Measurements from ENCODE around the gene MRFAP1L1. TPM values are rescaled to one million over a fixed set of nuclear protein-coding genes. Genes with fewer than 3 reads are reported as not detected.
"Not testable (repeated sequence)": the region's sequence is repeated elsewhere in the genome, so short reads cannot be mapped to it uniquely, and the experiment has no call there.

MRFAP1L1 gene
- polyA plus RNA-seq, 2 donors = 47.1 to 54.9 TPM

DNA sequence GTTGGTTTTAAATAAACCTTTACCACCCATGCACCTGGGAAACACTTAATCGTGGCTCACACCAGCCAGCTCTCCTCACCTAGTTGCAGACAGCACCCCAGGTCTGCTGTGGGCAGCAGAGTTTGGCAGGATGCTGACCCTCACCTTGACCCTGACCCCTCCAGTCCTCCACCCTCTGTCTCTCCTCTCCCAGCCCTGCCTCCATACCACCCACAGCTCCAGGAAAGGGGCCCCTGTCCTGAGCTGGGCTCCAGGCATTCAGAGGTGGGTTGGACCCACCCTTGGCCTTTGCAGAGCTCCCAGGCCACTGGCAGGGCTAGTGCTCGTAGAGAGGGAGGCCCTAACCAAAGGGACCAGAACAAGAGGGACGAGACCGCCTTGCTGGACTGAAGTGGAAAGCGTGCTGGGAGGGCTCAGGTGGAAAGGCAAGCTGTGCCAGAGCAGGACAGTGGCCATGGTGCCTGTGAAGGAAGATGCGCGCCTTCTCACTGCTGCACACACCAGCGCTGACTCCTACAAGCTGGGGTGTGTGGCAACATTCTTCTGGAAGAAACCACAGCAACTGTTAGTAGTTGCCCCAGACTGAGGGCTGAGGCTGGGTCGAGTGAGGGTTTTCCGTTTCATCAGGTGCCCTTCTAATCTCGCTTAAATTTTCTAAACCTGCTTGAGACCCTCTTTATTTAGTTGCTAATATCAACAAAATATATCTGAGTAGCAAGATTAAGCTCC lies 26.6 kb downstream of the MRFAP1L1 start:
- Histone ChIP-seq H3K4me1 (ENCODE audit: control insufficient read depth in 2 of 2, insufficient read depth in 2 of 2, low read length in 1 of 2) (peaks cover 4% of the 10 kb centered on the region in 2 donors), H3K4me3 (ENCODE audit: low read depth in 1 of 2, low read length in 2 of 2) (no peak overlapping the region)

DNA sequence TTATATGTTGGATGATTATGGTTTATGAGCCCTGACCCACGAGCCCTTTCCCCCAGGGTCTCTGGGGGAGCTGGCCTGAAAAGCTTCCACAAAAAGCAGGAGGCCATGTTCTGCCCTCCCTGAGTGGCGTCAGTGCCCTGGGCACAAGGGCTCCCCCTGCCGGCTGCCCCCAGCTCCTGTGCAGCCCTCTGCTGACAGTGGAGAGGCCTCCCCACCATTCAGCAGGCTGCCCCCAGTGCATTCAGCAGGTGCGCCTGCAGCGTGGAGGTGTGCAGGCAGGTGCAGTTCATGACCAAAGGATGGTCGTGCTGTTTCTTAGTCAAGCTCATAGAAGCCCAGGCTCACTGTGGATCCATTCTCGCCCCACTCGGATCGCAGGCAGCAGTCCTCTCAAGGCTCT lies 28.5 kb downstream of the MRFAP1L1 start:
- WGBS, 2 donors = 86 to 87% methylated on average over 9 of the region's 9 CpGs
- Histone ChIP-seq H3K27me3 (ENCODE audit: control insufficient read depth in 1 of 2, insufficient read depth in 2 of 2, low read length in 2 of 2) (no peaks in the 10 kb centered on the region), H3K4me3 (ENCODE audit: low read depth in 1 of 2, low read length in 2 of 2) (no peak overlapping the region), H3K36me3 (ENCODE audit: control insufficient read depth in 2 of 2, insufficient read depth in 2 of 2, low read length in 1 of 2) (peaks cover 0 to 7% of the 10 kb centered on the region in 2 donors), H3K27ac (ENCODE audit: low read depth in 2 of 2, low read length in 1 of 2) (no peak overlapping the region), H3K9me3 (ENCODE audit: control insufficient read depth in 2 of 2, insufficient read depth in 1 of 2, low read depth in 1 of 2, low read length in 1 of 2) (peaks cover 0 to 3% of the 10 kb centered on the region in 2 donors), H3K4me1 (ENCODE audit: control insufficient read depth in 2 of 2, insufficient read depth in 2 of 2, low read length in 1 of 2) (peaks cover 4 to 6% of the 10 kb centered on the region in 2 donors)

More for the DNA sequence above, 26.6 kb downstream of the MRFAP1L1 start:
- Histone ChIP-seq H3K36me3 (ENCODE audit: control insufficient read depth in 2 of 2, insufficient read depth in 2 of 2, low read length in 1 of 2) (peaks cover 0 to 4% of the 10 kb centered on the region in 2 donors), H3K27ac (ENCODE audit: low read depth in 2 of 2, low read length in 1 of 2) (no peak overlapping the region), H3K9me3 (ENCODE audit: control insufficient read depth in 2 of 2, insufficient read depth in 1 of 2, low read depth in 1 of 2, low read length in 1 of 2) (peaks cover 0 to 3% of the 10 kb centered on the region in 2 donors), H3K27me3 (ENCODE audit: control insufficient read depth in 1 of 2, insufficient read depth in 2 of 2, low read length in 2 of 2) (no peaks in the 10 kb centered on the region)
- WGBS, 2 donors = 76 to 83% methylated on average over 11 of the region's 11 CpGs

GRCh38 chr4:6680372-6681034 lies 29.2 kb downstream of the MRFAP1L1 start:
- H3K4me1 ChIP-seq (ENCODE audit: control insufficient read depth in 2 of 2, insufficient read depth in 2 of 2, low read length in 1 of 2) = peaks cover 6 to 12% of the 10 kb centered on the region in 2 donors
- H3K27ac ChIP-seq (ENCODE audit: low read depth in 2 of 2, low read length in 1 of 2) = no peak overlapping the region
- H3K4me3 ChIP-seq (ENCODE audit: low read depth in 1 of 2, low read length in 2 of 2) = no peak overlapping the region
- H3K9me3 ChIP-seq (ENCODE audit: control insufficient read depth in 2 of 2, insufficient read depth in 1 of 2, low read depth in 1 of 2, low read length in 1 of 2) = peaks cover 0 to 3% of the 10 kb centered on the region in 2 donors
- WGBS, 2 donors = 86 to 89% methylated on average over 9 to 10 of the region's 10 CpGs
- H3K36me3 ChIP-seq (ENCODE audit: control insufficient read depth in 2 of 2, insufficient read depth in 2 of 2, low read length in 1 of 2) = peaks cover 0 to 9% of the 10 kb centered on the region in 2 donors
- H3K27me3 ChIP-seq (ENCODE audit: control insufficient read depth in 1 of 2, insufficient read depth in 2 of 2, low read length in 2 of 2) = no peaks in the 10 kb centered on the region

DNA sequence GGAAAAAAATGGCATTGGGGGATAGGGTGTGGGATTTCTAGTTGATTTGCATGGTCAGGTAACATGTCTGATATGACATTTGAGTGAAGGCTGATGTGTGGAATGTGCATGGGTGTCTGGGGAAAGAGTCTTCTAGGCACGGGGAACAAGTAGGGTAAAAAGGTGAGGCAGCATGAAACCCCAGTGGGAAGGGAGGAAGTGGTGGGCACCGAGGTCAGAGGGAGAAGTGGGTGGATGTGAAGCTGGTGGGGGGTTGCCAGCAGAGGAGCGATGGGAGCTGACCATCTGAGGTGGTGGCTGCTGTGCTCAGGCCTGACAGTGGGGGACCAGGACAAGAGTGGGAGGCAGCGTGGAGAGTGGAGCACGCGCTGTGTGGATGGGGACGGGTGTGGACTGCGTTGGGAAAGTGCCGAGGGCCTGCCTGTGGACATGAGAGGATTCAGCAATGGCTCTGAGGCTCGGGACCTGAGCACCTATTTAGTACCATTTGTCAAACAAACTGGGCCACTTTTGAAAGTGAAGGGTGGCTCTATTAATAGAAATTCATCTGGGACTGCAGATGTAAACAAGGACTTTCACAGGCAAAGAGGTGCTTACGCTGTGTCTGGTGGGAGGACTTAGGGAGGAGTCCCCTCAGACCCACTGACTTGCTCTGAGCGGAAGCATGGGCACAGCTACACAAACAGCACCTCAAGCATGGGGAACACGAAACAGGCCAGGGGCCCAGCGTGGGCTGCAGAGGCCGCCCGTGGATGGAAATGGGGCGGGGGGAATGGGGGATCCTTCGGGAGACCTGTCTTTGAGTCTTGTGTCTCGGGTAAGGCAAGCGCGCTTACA lies 32.7 kb downstream of the MRFAP1L1 start:
- 84 to 86% methylated on average over 21 of the region's 21 CpGs for WGBS, 2 donors
- H3K9me3 ChIP-seq (ENCODE audit: control insufficient read depth in 2 of 2, insufficient read depth in 1 of 2, low read depth in 1 of 2, low read length in 1 of 2) = peaks cover 0 to 3% of the 10 kb centered on the region in 2 donors
- peaks cover 6 to 12% of the 10 kb centered on the region in 2 donors for H3K4me1 ChIP-seq (ENCODE audit: control insufficient read depth in 2 of 2, insufficient read depth in 2 of 2, low read length in 1 of 2)
- H3K4me3 ChIP-seq (ENCODE audit: low read depth in 1 of 2, low read length in 2 of 2) = no peak overlapping the region
- H3K27me3 ChIP-seq (ENCODE audit: control insufficient read depth in 1 of 2, insufficient read depth in 2 of 2, low read length in 2 of 2) = no peaks in the 10 kb centered on the region
- peaks cover 0 to 9% of the 10 kb centered on the region in 2 donors for H3K36me3 ChIP-seq (ENCODE audit: control insufficient read depth in 2 of 2, insufficient read depth in 2 of 2, low read length in 1 of 2)
- no peak overlapping the region for H3K27ac ChIP-seq (ENCODE audit: low read depth in 2 of 2, low read length in 1 of 2)

GRCh38 chr4:6674500-6675149 lies 35.0 kb downstream of the MRFAP1L1 start:
- Histone ChIP-seq H3K9me3 (ENCODE audit: control insufficient read depth in 2 of 2, insufficient read depth in 1 of 2, low read depth in 1 of 2, low read length in 1 of 2) (no peaks in the 10 kb centered on the region), H3K4me3 (ENCODE audit: low read depth in 1 of 2, low read length in 2 of 2) (peak overlapping the region; percentile 67 to 75), H3K27ac (ENCODE audit: low read depth in 2 of 2, low read length in 1 of 2) (peak overlapping the region; percentile 75 to 93), H3K36me3 (ENCODE audit: control insufficient read depth in 2 of 2, insufficient read depth in 2 of 2, low read length in 1 of 2) (peaks cover 0 to 5% of the 10 kb centered on the region in 2 donors), H3K27me3 (ENCODE audit: control insufficient read depth in 1 of 2, insufficient read depth in 2 of 2, low read length in 2 of 2) (no peaks in the 10 kb centered on the region), H3K4me1 (ENCODE audit: control insufficient read depth in 2 of 2, insufficient read depth in 2 of 2, low read length in 1 of 2) (peaks cover 2 to 12% of the 10 kb centered on the region in 2 donors)
- 4% methylated on average over 40 of the region's 40 CpGs for WGBS, 2 donors

DNA sequence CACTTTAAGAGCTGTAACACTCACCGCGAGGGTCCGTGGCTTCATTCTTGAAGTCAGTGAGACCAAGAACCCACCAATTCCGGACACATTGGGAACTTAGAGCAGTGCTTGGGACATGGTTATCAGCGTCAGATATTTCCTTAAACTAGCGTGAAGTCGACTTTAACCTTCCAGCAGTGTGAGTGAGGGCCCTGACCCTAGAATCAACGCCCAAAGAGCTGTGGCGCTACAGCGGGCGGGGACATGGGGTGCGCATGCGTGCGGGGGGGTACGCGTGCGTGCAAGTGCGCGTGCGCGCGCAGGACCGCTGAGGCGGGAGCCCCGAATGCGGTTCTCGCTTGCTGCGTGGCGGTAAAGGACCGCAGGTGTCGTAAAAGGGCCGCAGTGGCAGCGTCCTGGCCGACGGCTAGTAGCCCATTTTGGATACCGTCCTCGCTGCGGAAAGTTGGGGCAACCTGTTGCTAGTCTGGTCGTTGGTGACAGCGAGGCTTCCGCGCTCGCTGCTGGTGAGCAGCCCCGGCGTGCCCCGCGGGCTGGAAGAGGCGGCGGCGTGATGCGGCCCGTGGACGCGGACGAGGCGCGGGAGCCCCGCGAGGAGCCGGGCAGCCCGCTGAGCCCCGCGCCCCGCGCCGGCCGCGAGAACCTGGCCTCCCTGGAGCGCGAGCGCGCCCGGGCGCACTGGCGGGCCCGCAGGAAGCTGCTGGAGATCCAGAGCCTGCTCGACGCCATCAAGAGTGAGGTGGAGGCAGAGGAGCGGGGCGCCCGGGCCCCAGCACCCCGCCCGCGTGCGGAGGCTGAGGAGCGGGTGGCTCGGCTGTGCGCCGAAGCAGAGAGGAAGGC lies 35.8 kb downstream of the MRFAP1L1 start:
- H3K27ac ChIP-seq (ENCODE audit: low read depth in 2 of 2, low read length in 1 of 2) = peak overlapping the region; percentile 75 to 93
- no peaks in the 10 kb centered on the region for H3K9me3 ChIP-seq (ENCODE audit: control insufficient read depth in 2 of 2, insufficient read depth in 1 of 2, low read depth in 1 of 2, low read length in 1 of 2)
- peaks cover 2 to 12% of the 10 kb centered on the region in 2 donors for H3K4me1 ChIP-seq (ENCODE audit: control insufficient read depth in 2 of 2, insufficient read depth in 2 of 2, low read length in 1 of 2)
- H3K4me3 ChIP-seq (ENCODE audit: low read depth in 1 of 2, low read length in 2 of 2) = peak overlapping the region; percentile 67 to 75
- no peaks in the 10 kb centered on the region for H3K27me3 ChIP-seq (ENCODE audit: control insufficient read depth in 1 of 2, insufficient read depth in 2 of 2, low read length in 2 of 2)
- peaks cover 0 to 5% of the 10 kb centered on the region in 2 donors for H3K36me3 ChIP-seq (ENCODE audit: control insufficient read depth in 2 of 2, insufficient read depth in 2 of 2, low read length in 1 of 2)
- 1% methylated on average over 89 of the region's 89 CpGs for WGBS, 2 donors

GRCh38 chr4:6673191-6673659 lies 36.4 kb downstream of the MRFAP1L1 start:
- Histone ChIP-seq H3K4me1 (ENCODE audit: control insufficient read depth in 2 of 2, insufficient read depth in 2 of 2, low read length in 1 of 2) (peaks cover 2 to 13% of the 10 kb centered on the region in 2 donors), H3K4me3 (ENCODE audit: low read depth in 1 of 2, low read length in 2 of 2) (peak overlapping the region; percentile 67 to 75), H3K27ac (ENCODE audit: low read depth in 2 of 2, low read length in 1 of 2) (peak overlapping the region; percentile 62 to 93)
- H3K36me3 ChIP-seq (ENCODE audit: control insufficient read depth in 2 of 2, insufficient read depth in 2 of 2, low read length in 1 of 2); H3K27me3 ChIP-seq (ENCODE audit: control insufficient read depth in 1 of 2, insufficient read depth in 2 of 2, low read length in 2 of 2); H3K9me3 ChIP-seq (ENCODE audit: control insufficient read depth in 2 of 2, insufficient read depth in 1 of 2, low read depth in 1 of 2, low read length in 1 of 2): not testable (repeated sequence)
- 28 to 45% methylated on average over 14 of the region's 14 CpGs for WGBS, 2 donors

- H3K9me3 ChIP-seq (ENCODE audit: control insufficient read depth in 2 of 2, insufficient read depth in 1 of 2, low read depth in 1 of 2, low read length in 1 of 2); H3K4me3 ChIP-seq (ENCODE audit: low read depth in 1 of 2, low read length in 2 of 2); H3K27me3 ChIP-seq (ENCODE audit: control insufficient read depth in 1 of 2, insufficient read depth in 2 of 2, low read length in 2 of 2); H3K27ac ChIP-seq (ENCODE audit: low read depth in 2 of 2, low read length in 1 of 2); H3K36me3 ChIP-seq (ENCODE audit: control insufficient read depth in 2 of 2, insufficient read depth in 2 of 2, low read length in 1 of 2): not testable (repeated sequence)
- peaks cover 2 to 16% of the 10 kb centered on the region in 2 donors for H3K4me1 ChIP-seq (ENCODE audit: control insufficient read depth in 2 of 2, insufficient read depth in 2 of 2, low read length in 1 of 2)
- WGBS, 2 donors = 97% methylated on average over 27 to 34 of the region's 34 CpGs
Measured at GRCh38 chr4:6672541-6673190, 37.0 kb downstream of the MRFAP1L1 start.
